Measurements from ENCODE around the gene NTRK1.
A peak's percentile ranks its signal among the peaks of the same experiment; 100 is the strongest.

Gene NTRK1

GRCh38 chr1:156881101-156881500, 20.4 kb downstream of the NTRK1 start:
- DNase-seq (ENCODE audit: low spot score): no peak

GRCh38 chr1:156881663-156882062, 21.0 kb downstream of the NTRK1 start:
- DNase-seq (ENCODE audit: low spot score): no peak

GRCh38 chr1:156882543-156882942, 21.9 kb downstream of the NTRK1 start:
- DNase-seq (ENCODE audit: low spot score): no peak

- no peak for DNase-seq (ENCODE audit: low spot score)
Observed at GRCh38 chr1:156883919-156884318, 23.3 kb downstream of the NTRK1 start.

- no peak for DNase-seq (ENCODE audit: low spot score)
Observed at GRCh38 chr1:156884560-156885184, 24.0 kb downstream of the NTRK1 start.

- no peak for DNase-seq (ENCODE audit: low spot score)
Observed at GRCh38 chr1:156885314-156885713, 24.6 kb downstream of the NTRK1 start.

GRCh38 chr1:156885880-156886355, 25.3 kb downstream of the NTRK1 start:
- DNase-seq (ENCODE audit: low spot score): no peak

- DNase-seq (ENCODE audit: low spot score): no peak
Observed at GRCh38 chr1:156886583-156887281, 26.1 kb downstream of the NTRK1 start.

GRCh38 chr1:156887317-156887716, 26.7 kb downstream of the NTRK1 start:
- DNase-seq (ENCODE audit: low spot score): no peak

GRCh38 chr1:156887734-156888133, 27.1 kb downstream of the NTRK1 start:
- no peak for DNase-seq (ENCODE audit: low spot score)

GRCh38 chr1:156889802-156890580, 29.3 kb downstream of the NTRK1 start:
- peak; percentile 90 for DNase-seq (ENCODE audit: low spot score)

GRCh38 chr1:156892190-156893047, 31.8 kb downstream of the NTRK1 start:
- peak; percentile 97 for DNase-seq (ENCODE audit: low spot score)

GRCh38 chr1:156893048-156893953, 32.6 kb downstream of the NTRK1 start, which contains the start of gene PEAR1:
PEAR1 (plus strand) TSS chr1:156893718; CDS start chr1:156903927, 10,209 bp downstream.
- no peak for DNase-seq (ENCODE audit: low spot score)

- no peak for DNase-seq (ENCODE audit: low spot score)
Observed at GRCh38 chr1:156894001-156894400, 33.3 kb downstream of the NTRK1 start.

- DNase-seq (ENCODE audit: low spot score): no peak
Observed at GRCh38 chr1:156894711-156895454, 34.2 kb downstream of the NTRK1 start.

GRCh38 chr1:156895455-156895812, 34.8 kb downstream of the NTRK1 start:
- no peak for DNase-seq (ENCODE audit: low spot score)

GRCh38 chr1:156895927-156896326, 35.3 kb downstream of the NTRK1 start:
- DNase-seq (ENCODE audit: low spot score): no peak

- no peak for DNase-seq (ENCODE audit: low spot score)
Observed at GRCh38 chr1:156896490-156897033, 35.9 kb downstream of the NTRK1 start.

GRCh38 chr1:156897078-156897825, 36.6 kb downstream of the NTRK1 start:
- DNase-seq (ENCODE audit: low spot score): no peak
